ENCODE measurements around the gene PLEK.

- no peak for TF ChIP-seq CTCF (IDR thresholded peaks at IDR 0.05)
- TF ChIP-seq POLR2A (IDR thresholded peaks at IDR 0.05), result no peak
Observed at GRCh38 chr2:68435615-68436014, 70.5 kb downstream of the PLEK start.
